HepG2 (cell line): Measurements from ENCODE around the gene RAB34. TPM values are rescaled to one million over a fixed set of nuclear protein-coding genes. Genes with fewer than 3 reads are reported as not detected.

Experiments
- AHDC1 ChIP-seq: sonication (generic); formaldehyde crosslinking; IDR thresholded peaks from 2 replicates; pipeline ENCODE4 v1.5.1; 2020; ENCODE audit warnings: mild to moderate bottlenecking, missing genetic modification reagents, borderline replicate concordance
- DRAP1 ChIP-seq: IDR thresholded peaks from 2 replicates; pipeline ENCODE4 v1.6.1; 2016; ENCODE audit warnings: missing genetic modification reagents, missing compliant biosample characterization
- ELK4 ChIP-seq: sonication (generic); formaldehyde crosslinking; IDR thresholded peaks from 2 replicates; pipeline ENCODE4 v1.9.0; 2021; ENCODE audit warnings: missing genetic modification reagents, borderline replicate concordance
- JDP2 ChIP-seq: sonication (generic); formaldehyde crosslinking; IDR thresholded peaks from 2 replicates; pipeline ENCODE4 v1.8.1; 2022; ENCODE audit warnings: missing genetic modification reagents, borderline replicate concordance
- MIER2 ChIP-seq: IDR thresholded peaks from 2 replicates; pipeline ENCODE4 v1.6.1; 2016; ENCODE audit warnings: missing biosample characterization, missing genetic modification reagents
- NFIC ChIP-seq: IDR thresholded peaks from 2 replicates; pipeline ENCODE4 v1.6.1; 2012; ENCODE audit warnings: mild to moderate bottlenecking, low read length, inconsistent platforms
- PAF1 ChIP-seq: IDR thresholded peaks from 2 replicates; pipeline ENCODE4 v1.6.1; 2016; ENCODE audit warnings: missing genetic modification reagents, missing compliant biosample characterization
- POLR2A ChIP-seq, 2 experiments: IDR thresholded peaks; 2 replicates each; pipeline ENCODE4 v1.6.1; 2011; ENCODE audit warnings: low read depth in 2 of 2, low read length in 2 of 2, mild to moderate bottlenecking in 1 of 2, moderate library complexity in 1 of 2; ENCODE audit not compliant: insufficient read depth in 1 of 2
- SNAI1 ChIP-seq: sonication (generic); formaldehyde crosslinking; IDR thresholded peaks from 2 replicates; pipeline ENCODE4 v1.5.0; 2020; ENCODE audit warnings: mild to moderate bottlenecking, missing genetic modification reagents, borderline replicate concordance
- TBL1XR1 ChIP-seq: fragments of 150-350 bp; IDR thresholded peaks from 2 replicates; pipeline ENCODE4 v1.6.1; 2014; ENCODE audit warnings: borderline replicate concordance, low read length; ENCODE audit not compliant: partially characterized antibody
- TGIF2 ChIP-seq: IDR thresholded peaks from 2 replicates; pipeline ENCODE4 v1.6.1; 2016; ENCODE audit warnings: control low read depth, missing compliant biosample characterization
- ZBTB38 ChIP-seq: sonication (generic); formaldehyde crosslinking; IDR thresholded peaks from 2 replicates; pipeline ENCODE4 v1.5.1; 2020; ENCODE audit warnings: mild to moderate bottlenecking, missing genetic modification reagents
- ZFYVE20 ChIP-seq: sonication (generic); formaldehyde crosslinking; IDR thresholded peaks from 2 replicates; pipeline ENCODE4 v1.8.0; 2023; ENCODE audit warnings: low read depth, mild to moderate bottlenecking, moderate library complexity, missing genetic modification reagents, borderline replicate concordance
- ZNF224 ChIP-seq: sonication (generic); formaldehyde crosslinking; IDR thresholded peaks from 2 replicates; pipeline ENCODE4 v1.5.0; 2020; ENCODE audit warnings: mild to moderate bottlenecking, missing genetic modification reagents
- ZNF296 ChIP-seq: sonication (generic); formaldehyde crosslinking; conservative IDR thresholded peaks from 2 replicates; pipeline ENCODE4 v1.5.0; 2020; ENCODE audit warnings: mild to moderate bottlenecking, missing genetic modification reagents
- ZNF317 ChIP-seq: sonication (generic); formaldehyde crosslinking; IDR thresholded peaks from 2 replicates; pipeline ENCODE4 v1.5.0; 2020; ENCODE audit warnings: mild to moderate bottlenecking, missing genetic modification reagents
- ZNF552 ChIP-seq: sonication (generic); formaldehyde crosslinking; IDR thresholded peaks from 2 replicates; pipeline ENCODE4 v1.9.0; 2022; ENCODE audit warnings: missing genetic modification reagents, mild to moderate bottlenecking, borderline replicate concordance
- ZNF556 ChIP-seq: sonication (generic); formaldehyde crosslinking; IDR thresholded peaks from 2 replicates; pipeline ENCODE4 v1.4.0; 2020; ENCODE audit warnings: mild to moderate bottlenecking, missing genetic modification reagents, borderline replicate concordance
- ZNF672 ChIP-seq: sonication (generic); formaldehyde crosslinking; IDR thresholded peaks from 2 replicates; pipeline ENCODE4 v1.8.1; 2022; ENCODE audit warnings: missing genetic modification reagents
- ZNF772 ChIP-seq: sonication (generic); formaldehyde crosslinking; IDR thresholded peaks from 2 replicates; pipeline ENCODE4 v1.5.0; 2020; ENCODE audit warnings: mild to moderate bottlenecking, missing genetic modification reagents
- ZNF773 ChIP-seq: sonication (generic); formaldehyde crosslinking; IDR thresholded peaks from 2 replicates; pipeline ENCODE4 v1.4.0; 2020; ENCODE audit warnings: missing genetic modification reagents, borderline replicate concordance
- polyA plus RNA-seq, 8 experiments: library from polyadenylated mRNA; depleted of rRNA in 3 of 8; stranded (reverse) in 7 of 8; unstranded in 1 of 8; fragments of >200 nt; fragmentation: Illumina TruSeq in 4 of 8; extraction: Trizol in 4 of 8; gene quantifications; 2 replicates each; pipeline versions ENCODE4 v1.2.1 to v1.2.3, GENCODE V29; 2011 to 2016; ENCODE audit warnings: low read depth in 4 of 8, missing spikeins in 1 of 8, mixed read lengths in 1 of 8; ENCODE audit not compliant: insufficient read depth in 1 of 8
- total RNA-seq, 5 experiments: library from RNA; depleted of rRNA; stranded (reverse); fragments of >200 nt; fragmentation: Illumina TruSeq; extraction: Trizol; gene quantifications; 2 replicates each; pipeline ENCODE4 v1.2.3, GENCODE V29; 2016; ENCODE audit warnings: low read depth in 1 of 5
- TF ChIP-seq, protein P1 (sequence below): sonication (generic); formaldehyde crosslinking; IDR thresholded peaks from 2 replicates; pipeline ENCODE4 v1.4.0; 2020; ENCODE audit warnings: missing genetic modification reagents

Gene RAB34
- total and polyA plus RNA-seq, 2 of the 13 experiments (the other 11 are each of a cell fraction or from before 2014, with no cell fraction given), result 0.49 TPM; not detected in 1

GRCh38 chr17:28725166-28725659 is 7.5 kb upstream of the RAB34 start (continued):
- TF ChIP-seq AHDC1 (CRISPR knock-in tag), result no peak
- no peak for TF ChIP-seq ZFYVE20 (CRISPR knock-in tag)
- no peak for TF ChIP-seq ZNF772
- TF ChIP-seq PAF1, result peak; percentile 98
- TF ChIP-seq JDP2 (CRISPR knock-in tag), result no peak
- TF ChIP-seq DRAP1 (CRISPR knock-in tag), result no peak
- TF ChIP-seq, protein P1, sequence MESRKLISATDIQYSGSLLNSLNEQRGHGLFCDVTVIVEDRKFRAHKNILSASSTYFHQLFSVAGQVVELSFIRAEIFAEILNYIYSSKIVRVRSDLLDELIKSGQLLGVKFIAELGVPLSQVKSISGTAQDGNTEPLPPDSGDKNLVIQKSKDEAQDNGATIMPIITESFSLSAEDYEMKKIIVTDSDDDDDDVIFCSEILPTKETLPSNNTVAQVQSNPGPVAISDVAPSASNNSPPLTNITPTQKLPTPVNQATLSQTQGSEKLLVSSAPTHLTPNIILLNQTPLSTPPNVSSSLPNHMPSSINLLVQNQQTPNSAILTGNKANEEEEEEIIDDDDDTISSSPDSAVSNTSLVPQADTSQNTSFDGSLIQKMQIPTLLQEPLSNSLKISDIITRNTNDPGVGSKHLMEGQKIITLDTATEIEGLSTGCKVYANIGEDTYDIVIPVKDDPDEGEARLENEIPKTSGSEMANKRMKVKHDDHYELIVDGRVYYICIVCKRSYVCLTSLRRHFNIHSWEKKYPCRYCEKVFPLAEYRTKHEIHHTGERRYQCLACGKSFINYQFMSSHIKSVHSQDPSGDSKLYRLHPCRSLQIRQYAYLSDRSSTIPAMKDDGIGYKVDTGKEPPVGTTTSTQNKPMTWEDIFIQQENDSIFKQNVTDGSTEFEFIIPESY (CRISPR knock-in tag), result peak; percentile 34; the same call in 1 of the 2 replicates
- TF ChIP-seq ZNF296, result no peak
- TF ChIP-seq NFIC, result 0 out of 2 replicates have a peak, but pooled peaks have one; percentile 59
- 0 out of 2 replicates have a peak, but pooled peaks have one; percentile 62 for TF ChIP-seq ZNF773 (CRISPR knock-in tag)
- TF ChIP-seq TGIF2, result 0 out of 2 replicates have a peak, but pooled peaks have one; percentile 38
- TF ChIP-seq ZNF672 (CRISPR knock-in tag), result no peak; the same call in 1 of the 2 replicates
- TF ChIP-seq ELK4 (CRISPR knock-in tag), result no peak
- TF ChIP-seq ZBTB38 (CRISPR knock-in tag), result peak; percentile 3; the same call in 1 of the 2 replicates
- no peak for TF ChIP-seq ZNF556 (CRISPR knock-in tag)
- TF ChIP-seq TBL1XR1, result no peak
- 0 out of 2 replicates have a peak, but pooled peaks have one; percentile 11 for TF ChIP-seq MIER2 (CRISPR knock-in tag)
- no peak; the same call in 1 of the 2 replicates for TF ChIP-seq ZNF317
- no peak for TF ChIP-seq ZNF552
- peak; percentile 65 to 80; a peak in 3 of 4 replicates for TF ChIP-seq POLR2A (IDR thresholded peaks at IDR 0.05; ENCODE audit: insufficient read depth in 1 of 2, low read depth in 2 of 2, low read length in 2 of 2)
- no peak for TF ChIP-seq ZNF224
- TF ChIP-seq SNAI1 (CRISPR knock-in tag), result no peak
